ENCODE measurements around the gene TAS1R3.

GRCh38 chr1:1373815-1374588 is 42.9 kb downstream of the TAS1R3 start:
- no peak for TF ChIP-seq CTCF (IDR thresholded peaks at IDR 0.05)
- TF ChIP-seq POLR2A (IDR thresholded peaks at IDR 0.05), result no peak

All from lower leg skin (tissue), 3 donors.